Hepatocyte (in vitro differentiated cells): ENCODE measurements around the gene CATSPERE.

Source experiments
- CTCF ChIP-seq: fragments of 200-600 bp; sonication (generic); IDR thresholded peaks from 2 replicates; pipeline ENCODE4 v1.5.1; 2016; ENCODE audit warnings: antibody characterized with exemption, mild to moderate bottlenecking; ENCODE audit not compliant: poor library complexity
- EZH2phosphoT487 ChIP-seq: fragments of 200-600 bp; sonication (generic); IDR thresholded peaks from one replicate; pipeline ENCODE4 v1.6.1; 2018; ENCODE audit warnings: antibody characterized with exemption, mild to moderate bottlenecking, low read depth, moderate library complexity; ENCODE audit not compliant: unreplicated experiment, severe bottlenecking

GRCh38 chr1:244675167-244675566 is 214.1 kb downstream of the CATSPERE start:
- TF ChIP-seq CTCF (no peak), EZH2phosphoT487 (no peak)
